Activated CD4-positive, alpha-beta T cell treated with anti-CD3 and anti-CD28 coated beads for 1 hour (primary cell): ENCODE results near the gene GOLGA6L22.
"Not testable (repeated sequence)": the region's sequence is repeated elsewhere in the genome, so short reads cannot be mapped to it uniquely, and the experiment has no call there.

Experiments used
- DNase-seq: peaks from one replicate; pipeline ENCODE4 v3.0.0-alpha.2; 2020

Gene GOLGA6L22, protein sequence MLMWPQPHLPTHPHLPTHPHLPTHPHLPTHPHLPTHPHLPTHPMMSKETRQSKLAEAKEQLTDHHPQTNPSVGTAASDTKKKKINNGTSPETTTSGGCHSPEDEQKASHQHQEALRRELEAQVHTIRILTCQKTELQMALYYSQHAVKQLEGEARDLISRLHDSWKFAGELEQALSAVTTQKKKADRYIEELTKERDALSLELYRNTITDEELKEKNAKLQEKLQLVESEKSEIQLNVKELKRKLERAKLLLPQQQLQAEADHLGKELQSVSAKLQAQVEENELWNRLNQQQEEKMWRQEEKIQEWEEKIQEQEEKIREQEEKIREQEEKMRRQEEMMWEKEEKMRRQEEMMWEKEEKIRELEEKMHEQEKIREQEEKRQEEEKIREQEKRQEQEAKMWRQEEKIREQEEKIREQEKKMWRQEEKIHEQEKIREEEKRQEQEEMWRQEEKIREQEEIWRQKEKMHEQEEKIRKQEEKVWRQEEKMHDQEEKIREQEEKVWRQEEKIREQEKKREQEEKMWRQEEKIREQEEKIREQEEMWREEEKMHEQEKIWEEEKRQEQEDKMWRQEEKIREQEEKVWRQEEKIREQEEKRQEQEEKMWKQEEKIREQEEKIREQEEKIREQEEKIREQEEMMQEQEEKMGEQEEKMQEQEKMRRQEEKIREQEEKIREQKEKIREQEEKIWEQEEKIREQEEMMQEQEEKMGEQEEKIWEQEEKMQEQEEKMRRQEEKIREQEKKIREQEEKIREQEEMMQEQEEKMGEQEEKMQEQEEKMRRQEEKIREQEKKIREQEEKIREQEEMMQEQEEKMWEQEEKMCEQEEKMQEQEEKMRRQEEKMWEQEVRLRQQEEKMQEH

GRCh38 chr15:22458603-22459002 lies at the start of gene GOLGA6L22:
GOLGA6L22 (plus strand) TSS chr15:22458903; CDS start chr15:22458994, 91 bp downstream.
- DNase-seq, result not testable (repeated sequence)

- DNase-seq, result not testable (repeated sequence)
Observed at GRCh38 chr15:22417288-22417687, 41.4 kb upstream of the GOLGA6L22 start.

- DNase-seq, result not testable (repeated sequence)
Observed at GRCh38 chr15:22417795-22418194, 40.9 kb upstream of the GOLGA6L22 start.

- not testable (repeated sequence) for DNase-seq
Observed at GRCh38 chr15:22418212-22418611, 40.5 kb upstream of the GOLGA6L22 start.

DNA sequence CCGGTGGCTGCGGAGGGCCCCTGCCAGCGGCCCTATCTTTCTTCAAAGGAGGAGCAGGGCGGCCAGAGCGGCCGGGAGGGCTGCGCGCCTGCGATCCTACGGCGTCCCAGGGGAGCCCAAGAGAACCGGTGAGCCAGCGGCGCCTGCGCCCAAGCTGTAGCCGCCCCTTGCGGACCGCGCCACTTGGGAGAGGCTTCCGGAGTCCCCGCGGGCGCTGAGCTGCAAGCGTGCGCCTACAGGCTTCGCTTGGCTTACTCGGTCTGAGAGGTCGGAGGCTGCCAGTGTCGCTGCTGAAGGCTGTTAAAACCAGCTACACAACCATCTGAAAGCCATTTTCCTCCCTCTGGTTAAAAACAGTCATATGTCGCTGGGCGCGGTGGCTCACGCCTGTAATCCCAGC lies 40.0 kb upstream of the GOLGA6L22 start:
- not testable (repeated sequence) for DNase-seq

GRCh38 chr15:22420340-22420739 lies 38.4 kb upstream of the GOLGA6L22 start:
- not testable (repeated sequence) for DNase-seq

DNA sequence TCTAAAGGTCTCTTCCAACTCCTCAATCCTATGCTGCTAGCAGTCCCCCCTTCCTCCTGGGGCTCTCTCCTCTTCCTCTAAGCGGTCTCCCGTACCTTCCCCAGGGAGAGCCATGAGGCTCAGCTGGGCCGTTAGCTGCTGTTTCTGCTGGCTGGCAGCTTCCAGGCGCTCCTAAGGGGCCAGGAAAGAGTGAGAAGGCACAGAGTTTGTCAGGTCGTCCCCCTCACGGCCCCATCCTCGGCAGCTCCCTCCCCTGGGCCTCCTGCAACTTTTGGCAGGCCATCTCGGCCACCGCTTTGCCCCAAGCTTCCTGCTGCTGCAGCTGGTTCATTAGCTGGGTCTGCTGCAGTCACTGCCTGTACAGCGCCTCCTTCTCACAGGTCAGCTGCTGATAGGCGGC lies 29.3 kb upstream of the GOLGA6L22 start:
- not testable (repeated sequence) for DNase-seq

DNA sequence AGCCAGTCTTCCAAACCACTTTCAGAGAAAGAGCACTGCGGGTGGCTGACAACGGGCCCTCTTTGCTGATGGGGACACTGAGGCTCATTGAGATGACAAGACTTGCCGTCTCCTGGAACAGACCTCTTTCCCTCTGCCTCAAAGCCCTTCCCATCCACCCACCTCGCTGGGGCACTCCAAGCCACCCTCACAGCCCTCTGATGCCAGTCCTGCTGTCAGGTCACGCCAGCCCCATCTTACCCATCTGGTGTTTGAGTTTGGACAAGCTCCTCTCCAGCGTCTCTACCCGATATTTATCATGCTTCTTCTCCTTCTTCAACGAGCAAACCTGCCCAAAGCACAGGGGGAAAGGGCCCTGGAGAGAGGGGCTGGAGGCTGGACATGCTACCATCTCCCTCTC lies 27.0 kb upstream of the GOLGA6L22 start:
- not testable (repeated sequence) for DNase-seq

DNA sequence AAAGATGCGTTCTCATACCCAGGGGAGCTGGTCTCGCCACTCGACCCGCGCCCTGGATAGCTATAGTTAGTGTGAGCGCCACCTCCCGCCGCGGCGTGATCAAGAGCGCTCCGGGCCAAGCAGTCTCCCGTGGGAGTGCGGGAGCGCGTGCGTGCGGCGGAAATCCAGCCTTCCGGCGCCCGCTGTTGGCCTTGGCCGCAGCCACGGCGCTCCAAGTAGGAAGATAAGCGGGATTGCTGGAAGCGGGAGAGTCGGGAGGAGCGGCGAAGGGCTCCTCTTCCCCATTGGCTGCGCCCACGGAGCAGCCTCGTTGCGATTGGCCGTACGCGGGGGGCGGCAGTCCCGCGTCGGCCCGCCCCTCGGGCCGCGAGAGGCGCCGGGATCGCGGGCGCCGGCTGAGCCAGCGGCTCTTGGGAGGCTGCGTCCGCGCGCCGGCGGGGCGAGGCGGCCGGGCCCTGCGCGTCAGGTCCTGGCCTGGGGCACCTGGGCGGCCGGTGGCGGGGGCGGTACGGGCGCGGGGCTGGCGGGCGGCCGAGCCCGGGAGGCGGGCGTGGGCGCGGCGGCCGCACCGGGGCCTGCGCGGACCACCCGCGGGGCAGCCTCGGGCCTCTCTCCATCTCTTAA lies 35.9 kb downstream of the GOLGA6L22 start:
- peak; percentile 8 for DNase-seq

DNA sequence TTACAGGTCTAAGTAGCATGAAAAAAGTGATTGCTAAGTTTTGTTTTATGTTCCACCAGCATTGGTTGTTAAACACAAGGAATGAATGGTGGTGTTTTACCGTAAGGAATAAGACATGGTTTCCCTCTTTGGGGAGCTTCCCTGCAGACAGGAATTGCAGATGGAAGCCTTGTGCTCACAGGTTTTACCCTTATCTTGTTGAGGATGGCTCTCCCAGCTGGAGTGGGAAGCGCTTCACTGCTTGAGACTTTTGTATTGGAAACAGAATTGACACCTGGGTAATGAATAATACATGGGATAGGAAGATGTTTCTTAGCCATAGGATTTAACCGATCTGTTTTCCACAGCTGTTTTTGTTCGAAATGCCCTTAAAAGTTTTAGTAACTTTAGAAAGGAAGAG lies 38.5 kb downstream of the GOLGA6L22 start:
- not testable (repeated sequence) for DNase-seq

DNA sequence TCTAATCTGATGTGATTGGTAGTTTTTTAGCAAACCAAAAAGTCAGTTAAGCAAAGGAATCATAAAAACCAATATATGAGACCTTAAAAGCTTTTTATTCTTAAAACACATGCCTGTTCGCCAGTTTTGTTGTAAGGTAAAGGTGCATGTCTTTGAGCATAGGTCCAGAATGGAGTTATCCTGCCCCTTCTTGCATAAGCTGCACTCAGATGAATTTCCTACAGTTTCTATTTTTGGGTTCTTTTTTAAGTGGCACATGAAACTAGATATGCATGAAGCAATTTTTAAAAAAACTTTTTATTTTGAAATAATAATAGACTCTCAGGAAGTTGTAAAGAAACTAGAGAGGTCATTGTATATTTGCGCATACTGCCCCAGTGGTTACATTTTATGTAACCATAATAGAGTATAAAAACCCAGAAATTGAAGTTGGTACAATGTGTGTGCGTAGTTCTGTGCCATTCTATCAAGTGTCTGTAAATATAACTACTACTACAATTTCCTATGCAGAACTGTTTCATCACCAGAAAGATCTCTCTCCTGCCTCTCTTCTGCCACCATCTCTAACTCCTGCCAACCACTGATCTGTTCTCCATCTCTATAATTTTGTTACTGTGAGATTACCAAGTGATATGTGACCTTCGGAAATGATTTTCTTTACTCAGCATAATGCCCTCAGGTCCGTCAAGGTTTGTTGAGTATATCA lies 39.7 kb downstream of the GOLGA6L22 start:
- not testable (repeated sequence) for DNase-seq

DNA sequence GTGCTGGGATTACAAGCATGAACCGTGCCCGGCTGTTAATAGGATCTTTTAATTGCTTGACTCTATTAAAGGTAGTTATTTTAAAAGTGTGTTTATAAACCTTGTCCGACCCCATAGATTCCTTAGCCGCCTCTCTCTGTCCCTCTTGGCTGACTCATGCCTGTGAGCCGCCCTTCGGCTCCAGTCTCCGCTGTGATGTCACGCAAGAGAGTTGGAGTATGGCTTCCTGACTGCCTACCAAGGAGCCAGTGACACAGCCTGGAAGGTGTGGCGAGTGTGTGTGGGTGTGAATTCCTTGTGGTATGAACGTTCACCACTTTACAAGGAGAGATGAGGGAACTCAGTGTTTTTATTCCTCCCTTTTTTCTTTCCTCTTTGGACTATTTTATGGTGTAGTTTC lies 43.6 kb downstream of the GOLGA6L22 start:
- not testable (repeated sequence) for DNase-seq

GRCh38 chr15:22506959-22507358 lies 48.3 kb downstream of the GOLGA6L22 start:
- not testable (repeated sequence) for DNase-seq

DNA sequence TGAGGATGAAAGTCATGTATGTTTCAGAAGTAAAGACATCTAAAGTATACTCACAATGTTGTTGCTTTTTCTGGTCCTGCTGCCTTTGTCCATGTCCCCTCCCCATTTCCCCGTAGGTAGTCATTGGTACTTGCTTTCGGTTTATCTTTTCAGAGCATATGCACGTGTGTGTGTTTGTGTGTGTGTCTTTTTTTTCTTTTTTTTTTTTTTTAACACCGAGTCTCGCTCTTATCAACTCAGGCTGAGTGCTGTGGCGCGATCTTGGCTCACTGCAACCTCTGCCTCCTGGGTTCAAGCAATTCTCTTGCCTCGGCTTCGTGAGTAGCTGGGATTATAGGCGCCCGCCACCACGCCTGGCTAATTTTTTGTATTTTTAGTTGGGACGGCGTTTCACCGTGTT lies 57.4 kb downstream of the GOLGA6L22 start:
- DNase-seq, result not testable (repeated sequence)
